HG03457 (cell line): ENCODE results near the gene AFG3L2.
A peak's percentile ranks its signal among the peaks of the same experiment; 100 is the strongest.
"Not testable (repeated sequence)": the region's sequence is repeated elsewhere in the genome, so short reads cannot be mapped to it uniquely, and the experiment has no call there.

Experiments
- ATAC-seq: cut with Tn5 transposase; IDR thresholded peaks from one replicate; pipeline ENCODE4 v1.9.1; 2021; ENCODE audit warnings: moderate number of reproducible peaks; ENCODE audit not compliant: unreplicated experiment

The AFG3L2 gene

GRCh38 chr18:12397793-12398192 is 20.8 kb upstream of the AFG3L2 start:
- ATAC-seq: no peak

- ATAC-seq: no peak
These were observed 20.2 kb upstream of the AFG3L2 start for GRCh38 chr18:12397254-12397653.

DNA sequence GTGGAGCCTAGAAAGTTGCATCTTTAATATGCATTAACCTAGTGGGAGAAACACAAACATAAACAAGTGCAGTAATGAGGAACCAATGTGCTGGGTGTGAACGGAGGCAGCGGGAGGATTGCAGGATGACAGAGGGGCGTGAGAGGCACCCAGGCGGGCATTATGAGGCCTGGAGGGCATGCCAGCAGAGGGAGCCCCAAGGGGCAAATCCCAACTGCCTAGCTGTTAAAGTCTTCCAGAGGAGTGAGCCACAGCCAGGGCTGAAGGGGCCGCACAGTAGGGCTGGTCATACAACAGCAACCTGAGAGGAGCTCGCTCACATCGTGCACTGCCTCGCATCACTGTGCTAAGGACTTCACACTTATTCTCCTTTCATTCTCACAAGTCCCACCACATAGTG is 17.4 kb upstream of the AFG3L2 start:
- no peak for ATAC-seq

DNA sequence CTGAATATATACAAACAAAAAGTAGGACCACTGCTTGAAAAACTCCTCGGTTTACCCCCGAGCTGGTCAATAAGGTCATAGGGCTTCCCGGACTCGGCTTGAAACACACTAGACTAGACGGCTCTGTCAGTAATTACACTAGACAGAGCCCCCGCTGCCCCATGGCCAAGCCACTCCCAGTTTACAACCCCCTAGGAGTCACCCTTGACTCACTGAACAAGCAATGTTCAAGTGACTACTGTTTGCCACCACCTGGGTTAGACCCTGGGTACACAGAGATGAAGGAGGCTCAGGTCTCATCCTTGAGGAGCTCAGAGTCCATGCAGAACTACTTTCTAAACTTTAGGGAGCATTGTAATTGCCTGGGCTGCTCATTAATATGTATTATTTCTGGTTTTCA is 17.0 kb upstream of the AFG3L2 start:
- ATAC-seq: no peak

DNA sequence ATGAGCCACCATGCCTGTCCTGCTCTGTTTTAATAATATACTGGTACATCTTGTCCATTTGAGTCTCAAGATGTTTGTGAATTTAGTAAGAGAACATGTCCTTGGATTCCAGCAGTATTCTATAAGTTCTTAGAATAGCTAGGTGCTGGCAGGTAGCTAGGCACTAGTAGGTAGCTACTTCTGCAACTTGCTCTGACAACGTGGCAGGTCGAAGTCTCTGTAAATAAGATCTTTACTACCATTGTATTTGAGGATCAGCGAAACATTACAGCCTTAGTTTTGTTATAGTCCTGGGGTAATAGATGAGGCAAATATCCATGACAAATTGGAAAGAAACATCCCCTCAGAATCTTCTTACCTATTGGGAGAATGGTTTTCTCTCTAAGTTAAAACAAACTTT is 16.5 kb upstream of the AFG3L2 start:
- no peak for ATAC-seq

GRCh38 chr18:12391487-12392165 is 14.6 kb upstream of the AFG3L2 start:
- ATAC-seq: no peak

GRCh38 chr18:12388442-12388841 is 11.4 kb upstream of the AFG3L2 start:
- no peak for ATAC-seq

DNA sequence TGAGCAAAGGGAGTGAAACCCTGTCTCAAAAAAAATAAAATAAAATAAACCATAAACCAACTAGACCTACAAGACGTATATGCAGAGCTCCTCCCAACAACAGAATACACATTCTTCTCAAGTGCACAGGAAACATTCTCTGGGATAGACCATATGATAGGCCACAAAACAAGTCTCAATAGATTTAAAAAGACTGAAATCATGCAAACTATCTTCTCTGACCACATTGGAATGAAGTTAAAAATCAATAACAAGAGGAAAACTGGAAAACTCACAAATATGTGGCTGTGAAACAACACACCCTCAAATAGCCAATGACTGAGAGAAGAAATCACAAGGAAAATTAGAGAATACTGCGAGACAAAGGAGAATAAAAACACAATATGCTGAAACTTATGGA is 7.2 kb upstream of the AFG3L2 start:
- no peak for ATAC-seq

- not testable (repeated sequence) for ATAC-seq
These were observed 6.7 kb upstream of the AFG3L2 start for GRCh38 chr18:12383759-12384158.

GRCh38 chr18:12382221-12382814 is 5.3 kb upstream of the AFG3L2 start:
- not testable (repeated sequence) for ATAC-seq

DNA sequence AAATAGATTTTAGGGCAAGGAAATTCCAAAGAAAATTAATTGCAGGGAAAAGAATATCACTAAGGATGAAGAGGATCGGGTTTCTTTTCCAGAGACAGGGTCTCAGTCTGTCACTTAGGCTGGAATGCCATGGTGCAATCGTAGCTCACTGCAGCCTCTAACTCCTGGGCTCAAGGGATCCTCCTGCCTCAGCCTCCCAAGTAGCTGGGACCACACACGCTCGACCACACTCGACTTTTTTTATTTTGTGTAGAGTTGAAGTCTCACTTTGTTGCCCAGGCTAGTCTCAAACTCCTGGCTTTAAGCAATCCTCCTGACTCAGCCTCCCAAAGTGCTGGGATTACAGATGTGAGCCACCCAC is 1.2 kb upstream of the AFG3L2 start:
- ATAC-seq: not testable (repeated sequence)

- ATAC-seq: peak; percentile 40
These were observed 650 bp upstream of the AFG3L2 start for GRCh38 chr18:12377556-12378197.

DNA sequence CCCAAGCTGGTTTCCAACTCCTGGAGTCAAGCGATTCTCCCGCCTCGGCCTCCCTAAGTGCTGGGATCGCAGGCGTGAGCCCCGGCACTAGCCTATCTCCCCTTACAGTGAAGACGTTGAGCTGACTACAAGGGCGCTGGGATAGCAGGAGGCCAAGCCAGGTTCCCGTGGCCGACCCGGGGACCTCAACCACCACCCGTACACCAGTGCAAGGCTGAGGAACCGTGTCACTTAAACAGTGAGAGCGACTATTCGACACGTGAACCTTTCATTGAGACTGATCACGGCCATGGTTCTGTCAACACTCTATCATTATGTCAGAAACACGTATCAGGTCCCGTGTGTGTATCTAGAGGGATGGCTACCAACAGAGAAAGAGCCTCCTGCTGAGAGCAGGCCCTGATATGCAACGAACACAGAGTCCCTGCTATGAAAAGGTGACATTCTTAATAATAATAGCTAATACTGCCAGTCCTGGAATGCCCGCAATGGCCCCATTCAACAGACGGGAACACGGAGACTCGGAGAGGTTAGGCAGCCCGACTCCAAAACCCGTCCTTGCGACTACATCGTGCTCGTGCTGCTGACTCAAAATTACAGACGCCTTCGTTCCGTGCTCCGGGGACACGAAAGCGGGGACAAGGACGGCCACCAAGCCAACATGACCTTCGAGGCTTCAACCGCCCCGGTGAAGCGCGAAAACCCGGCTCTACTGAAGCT is 833 bp downstream of the AFG3L2 start:
- ATAC-seq: no peak

GRCh38 chr18:12374401-12374800 is 2.6 kb downstream of the AFG3L2 start:
- no peak for ATAC-seq

GRCh38 chr18:12373771-12374116 is 3.3 kb downstream of the AFG3L2 start:
- ATAC-seq: no peak

DNA sequence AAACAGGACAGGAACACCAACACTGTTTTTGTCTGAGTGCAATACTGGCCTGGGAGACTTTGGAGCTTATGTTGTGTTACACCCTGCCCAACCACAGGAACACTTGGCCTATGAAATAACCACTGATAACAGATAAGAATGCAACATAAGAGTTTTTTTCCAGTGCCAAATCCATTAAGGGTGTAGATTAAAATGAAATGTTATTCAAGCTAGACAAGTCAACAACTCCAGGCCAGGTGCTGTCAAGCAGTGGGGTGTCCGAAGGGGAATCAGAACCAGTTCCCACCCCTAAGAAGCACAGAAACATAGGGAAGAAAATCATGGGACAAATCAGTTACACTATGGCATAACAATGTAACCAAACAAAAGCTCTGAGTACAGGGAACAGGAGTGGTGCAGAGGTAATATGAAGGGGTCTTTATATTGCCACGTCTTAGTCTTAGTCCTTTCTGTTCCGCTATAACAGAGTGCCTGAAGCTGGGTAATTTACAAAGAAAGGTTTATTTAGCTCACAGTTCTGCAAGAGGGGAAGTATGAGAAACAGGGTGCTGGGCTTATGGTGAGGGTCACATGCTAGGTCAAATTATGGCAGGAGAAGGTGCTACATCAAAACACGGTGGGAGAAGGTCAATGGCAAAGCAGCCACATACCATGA is 3.8 kb downstream of the AFG3L2 start:
- ATAC-seq: no peak

DNA sequence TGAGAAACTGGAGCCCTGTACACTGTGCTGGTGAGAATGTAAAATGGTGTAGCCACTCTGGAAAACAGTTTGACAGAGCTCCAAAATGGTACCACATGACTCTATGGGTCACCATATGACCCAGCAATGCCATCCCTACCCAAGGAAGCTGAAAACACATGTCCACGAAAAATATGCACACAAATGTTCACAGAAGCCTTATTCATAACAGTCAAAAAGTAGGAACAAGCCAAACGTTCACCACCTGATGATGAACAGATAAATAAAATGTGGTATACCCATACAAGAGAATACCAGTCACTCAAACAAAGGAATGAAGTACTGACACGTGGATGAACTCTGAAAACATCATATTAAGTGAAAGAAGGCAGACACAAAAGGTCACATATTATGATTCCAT is 4.6 kb downstream of the AFG3L2 start:
- ATAC-seq: no peak

DNA sequence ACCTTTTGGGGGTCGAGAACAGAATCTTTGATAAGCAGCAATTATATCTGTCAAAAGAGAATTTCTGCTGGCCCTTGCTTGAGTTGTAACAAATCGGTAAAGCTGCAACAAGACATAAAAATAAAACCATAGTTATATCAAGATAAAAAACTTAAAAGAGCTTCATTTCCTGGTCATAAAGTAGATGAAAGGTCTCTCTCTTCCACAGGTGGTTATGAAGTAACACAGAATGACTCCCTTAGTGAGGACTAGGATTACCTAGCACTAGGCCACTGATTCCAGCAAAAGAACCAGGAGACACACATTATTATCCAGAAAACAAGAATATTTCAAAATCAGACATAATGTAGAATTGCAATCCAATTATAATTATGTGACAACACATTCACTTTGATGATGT is 5.4 kb downstream of the AFG3L2 start:
- ATAC-seq: no peak

- no peak for ATAC-seq
These were observed 7.8 kb downstream of the AFG3L2 start for GRCh38 chr18:12369211-12369610.

GRCh38 chr18:12366784-12367183 is 10.2 kb downstream of the AFG3L2 start:
- ATAC-seq: no peak

DNA sequence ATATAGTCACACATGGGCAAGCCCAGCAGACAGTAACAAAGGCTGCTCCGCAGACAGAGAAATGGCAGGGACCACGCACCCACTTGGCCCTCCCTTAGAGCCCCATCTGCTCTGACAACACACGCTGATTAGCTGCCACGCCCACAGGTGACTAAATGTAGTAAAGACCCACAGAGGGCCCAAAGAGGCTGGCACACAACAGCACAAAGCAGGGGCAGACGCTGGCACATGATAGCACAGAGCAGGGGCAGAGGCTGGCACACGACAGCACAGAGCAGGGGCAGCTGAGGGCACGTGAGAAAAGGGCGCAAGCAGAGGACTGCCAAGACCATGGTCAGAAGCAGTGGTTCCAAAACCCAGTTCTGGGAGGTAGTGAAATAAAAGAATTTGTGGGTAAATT is 10.6 kb downstream of the AFG3L2 start:
- ATAC-seq: no peak
